Ovary (tissue), 3 donors: ENCODE measurements around the gene NMT2.

Source experiments
- POLR2A ChIP-seq: fragments of 450-650 bp; IDR thresholded peaks from one replicate; pipeline ENCODE4 v1.6.1; 2017; ENCODE audit warnings: antibody characterized with exemption, mild to moderate bottlenecking, moderate library complexity
- TF ChIP-seq, protein P1 (sequence below), 3 donors: fragments of 450-650 bp in 2 of 3; fragments of 200-600 bp in 1 of 3; IDR thresholded peaks; one replicate each; pipeline versions ENCODE4 v1.5.1 to v1.8.0; 2016 to 2022; ENCODE audit warnings: antibody characterized with exemption in 3 of 3, mild to moderate bottlenecking in 1 of 3
- donor health status: DM: no; HTN: no; CAD: no.

- TF ChIP-seq, protein P1, sequence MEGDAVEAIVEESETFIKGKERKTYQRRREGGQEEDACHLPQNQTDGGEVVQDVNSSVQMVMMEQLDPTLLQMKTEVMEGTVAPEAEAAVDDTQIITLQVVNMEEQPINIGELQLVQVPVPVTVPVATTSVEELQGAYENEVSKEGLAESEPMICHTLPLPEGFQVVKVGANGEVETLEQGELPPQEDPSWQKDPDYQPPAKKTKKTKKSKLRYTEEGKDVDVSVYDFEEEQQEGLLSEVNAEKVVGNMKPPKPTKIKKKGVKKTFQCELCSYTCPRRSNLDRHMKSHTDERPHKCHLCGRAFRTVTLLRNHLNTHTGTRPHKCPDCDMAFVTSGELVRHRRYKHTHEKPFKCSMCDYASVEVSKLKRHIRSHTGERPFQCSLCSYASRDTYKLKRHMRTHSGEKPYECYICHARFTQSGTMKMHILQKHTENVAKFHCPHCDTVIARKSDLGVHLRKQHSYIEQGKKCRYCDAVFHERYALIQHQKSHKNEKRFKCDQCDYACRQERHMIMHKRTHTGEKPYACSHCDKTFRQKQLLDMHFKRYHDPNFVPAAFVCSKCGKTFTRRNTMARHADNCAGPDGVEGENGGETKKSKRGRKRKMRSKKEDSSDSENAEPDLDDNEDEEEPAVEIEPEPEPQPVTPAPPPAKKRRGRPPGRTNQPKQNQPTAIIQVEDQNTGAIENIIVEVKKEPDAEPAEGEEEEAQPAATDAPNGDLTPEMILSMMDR (IDR thresholded peaks at IDR 0.05), result no peak
- TF ChIP-seq POLR2A, result no peak
These were observed 45.0 kb upstream of the NMT2 start for GRCh38 chr10:15213461-15213861.
